Vagina (tissue), 2 donors: ENCODE results near the gene ANKRD24. TPM values are rescaled to one million over a fixed set of nuclear protein-coding genes. Genes with fewer than 3 reads are reported as not detected.
"Not testable (repeated sequence)": the region's sequence is repeated elsewhere in the genome, so short reads cannot be mapped to it uniquely, and the experiment has no call there.

ENCODE experiments used
- DNase-seq, 2 donors: peaks; one replicate each; pipeline ENCODE4 v3.0.0-alpha.2; 2017; ENCODE audit errors: extremely low spot score in 2 of 2
- H3K27ac ChIP-seq: fragments of 200-600 bp; sonication (generic); one replicate; pipeline ENCODE4 v1.5.1; 2019
- H3K27me3 ChIP-seq: fragments of 200-600 bp; sonication (generic); one replicate; pipeline ENCODE4 v1.5.1; 2019
- H3K36me3 ChIP-seq, 2 donors: fragments of 200-600 bp; sonication (generic); one replicate each; pipeline ENCODE4 v1.5.1; 2017 to 2019
- H3K4me1 ChIP-seq: fragments of 200-600 bp; sonication (generic); one replicate; pipeline ENCODE4 v1.5.1; 2019
- H3K4me3 ChIP-seq, 2 donors: fragments of 200-600 bp; sonication (generic); 1 replicate in 1 of 2; 2 replicates in 1 of 2; pipeline ENCODE4 v1.5.1; 2016 to 2019
- H3K9me3 ChIP-seq: fragments of 200-600 bp; sonication (generic); one replicate; pipeline ENCODE4 v1.5.1; 2019
- POLR2A ChIP-seq, 2 donors: fragments of 450-650 bp; IDR thresholded peaks; one replicate each; pipeline ENCODE4 v1.6.1; 2017; ENCODE audit warnings: antibody characterized with exemption in 2 of 2, mild to moderate bottlenecking in 2 of 2, moderate library complexity in 2 of 2
- POLR2AphosphoS5 ChIP-seq, 2 donors: sonication (generic); formaldehyde crosslinking; IDR thresholded peaks; one replicate each; pipeline ENCODE4 v1.9.0; 2017; ENCODE audit warnings: antibody characterized with exemption in 2 of 2, mild to moderate bottlenecking in 2 of 2, low read depth in 1 of 2; ENCODE audit not compliant: insufficient read depth in 1 of 2
- intact Hi-C: fragments of 100-400 bp; cut with DNase I; formaldehyde crosslinking; loops from one replicate; pipeline ENCODE4 v1.15.1; 2023
- total RNA-seq: library from RNA; depleted of rRNA; stranded (reverse); fragments of >200 nt; gene quantifications from one replicate; pipeline ENCODE4 v1.2.3, GENCODE V29; 2016
- TF ChIP-seq, protein P1 (sequence below), 3 experiments: fragments of 450-650 bp in 2 of 3; fragments of 200-600 bp in 1 of 3; sonication (generic) in 1 of 3; IDR thresholded peaks; one replicate each; pipeline ENCODE4 v1.5.1; 2017 to 2019; ENCODE audit warnings: antibody characterized with exemption in 3 of 3, mild to moderate bottlenecking in 2 of 3, moderate library complexity in 2 of 3

ANKRD24 gene
- total RNA-seq, 1 donor from 2014 or later: 0.25 TPM

DNA sequence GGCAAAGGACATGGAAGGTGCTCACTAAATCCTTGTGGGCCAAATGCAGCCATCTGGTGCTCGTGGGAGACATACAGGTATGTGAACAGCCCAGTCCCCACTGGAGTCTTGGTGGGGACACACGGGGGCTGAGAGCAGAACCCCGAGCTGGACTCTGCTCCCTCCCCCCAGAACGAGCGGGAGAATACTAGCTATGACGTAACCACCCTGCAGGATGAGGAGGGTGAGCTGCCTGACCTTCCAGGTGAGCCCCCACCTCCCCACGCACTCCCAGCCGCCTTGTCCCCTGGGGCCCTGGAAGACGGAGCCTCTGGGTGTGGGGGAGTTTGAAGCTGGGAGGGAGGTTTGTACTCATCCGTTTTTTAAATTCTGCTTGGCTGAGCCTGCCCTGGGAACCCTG is 33.3 kb downstream of the ANKRD24 start:
- Histone ChIP-seq H3K27me3 (no peaks in the 10 kb centered on the region), H3K9me3 (no peaks in the 10 kb centered on the region), H3K36me3 (no peaks in the 10 kb centered on the region), H3K27ac (no peak overlapping the region), H3K4me3 (no peak overlapping the region), H3K4me1 (no peaks in the 10 kb centered on the region)
- TF ChIP-seq POLR2AphosphoS5 (IDR thresholded peaks at IDR 0.05; ENCODE audit: insufficient read depth in 1 of 2, low read depth in 1 of 2) (no peak), POLR2A (IDR thresholded peaks at IDR 0.05) (no peak)
- TF ChIP-seq, protein P1, sequence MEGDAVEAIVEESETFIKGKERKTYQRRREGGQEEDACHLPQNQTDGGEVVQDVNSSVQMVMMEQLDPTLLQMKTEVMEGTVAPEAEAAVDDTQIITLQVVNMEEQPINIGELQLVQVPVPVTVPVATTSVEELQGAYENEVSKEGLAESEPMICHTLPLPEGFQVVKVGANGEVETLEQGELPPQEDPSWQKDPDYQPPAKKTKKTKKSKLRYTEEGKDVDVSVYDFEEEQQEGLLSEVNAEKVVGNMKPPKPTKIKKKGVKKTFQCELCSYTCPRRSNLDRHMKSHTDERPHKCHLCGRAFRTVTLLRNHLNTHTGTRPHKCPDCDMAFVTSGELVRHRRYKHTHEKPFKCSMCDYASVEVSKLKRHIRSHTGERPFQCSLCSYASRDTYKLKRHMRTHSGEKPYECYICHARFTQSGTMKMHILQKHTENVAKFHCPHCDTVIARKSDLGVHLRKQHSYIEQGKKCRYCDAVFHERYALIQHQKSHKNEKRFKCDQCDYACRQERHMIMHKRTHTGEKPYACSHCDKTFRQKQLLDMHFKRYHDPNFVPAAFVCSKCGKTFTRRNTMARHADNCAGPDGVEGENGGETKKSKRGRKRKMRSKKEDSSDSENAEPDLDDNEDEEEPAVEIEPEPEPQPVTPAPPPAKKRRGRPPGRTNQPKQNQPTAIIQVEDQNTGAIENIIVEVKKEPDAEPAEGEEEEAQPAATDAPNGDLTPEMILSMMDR (IDR thresholded peaks at IDR 0.05): no peak
- DNase-seq: no peak
- intact Hi-C loops: no loop called here

DNA sequence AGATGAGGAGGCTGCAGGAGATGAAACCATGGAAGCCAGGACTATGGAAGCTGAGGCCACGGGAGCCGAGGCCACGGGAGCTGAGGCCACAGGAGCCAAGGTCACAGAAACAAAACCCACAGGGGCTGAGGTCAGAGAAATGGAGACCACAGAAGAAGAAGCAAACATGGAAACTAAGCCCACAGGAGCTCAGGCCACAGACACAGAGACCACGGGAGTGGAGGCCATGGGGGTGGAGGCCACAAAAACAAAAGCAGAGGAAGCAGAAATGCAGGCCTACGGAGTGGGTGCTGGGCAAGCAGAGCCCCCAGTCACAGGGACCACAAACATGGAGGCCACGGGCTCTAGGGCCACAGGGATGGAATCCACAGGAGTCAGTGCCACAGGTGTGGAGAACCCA is 34.4 kb downstream of the ANKRD24 start:
- TF ChIP-seq POLR2A (IDR thresholded peaks at IDR 0.05): no peak
- no peak for TF ChIP-seq POLR2AphosphoS5 (IDR thresholded peaks at IDR 0.05; ENCODE audit: insufficient read depth in 1 of 2, low read depth in 1 of 2)
- TF ChIP-seq, protein P1 (IDR thresholded peaks at IDR 0.05): no peak
- H3K4me3 ChIP-seq: no peak overlapping the region
- intact Hi-C loops: no loop called here
- no peaks in the 10 kb centered on the region for H3K36me3 ChIP-seq
- H3K4me1 ChIP-seq: no peaks in the 10 kb centered on the region
- no peak for DNase-seq
- H3K9me3 ChIP-seq: no peaks in the 10 kb centered on the region
- H3K27ac ChIP-seq: no peak overlapping the region
- no peaks in the 10 kb centered on the region for H3K27me3 ChIP-seq

DNA sequence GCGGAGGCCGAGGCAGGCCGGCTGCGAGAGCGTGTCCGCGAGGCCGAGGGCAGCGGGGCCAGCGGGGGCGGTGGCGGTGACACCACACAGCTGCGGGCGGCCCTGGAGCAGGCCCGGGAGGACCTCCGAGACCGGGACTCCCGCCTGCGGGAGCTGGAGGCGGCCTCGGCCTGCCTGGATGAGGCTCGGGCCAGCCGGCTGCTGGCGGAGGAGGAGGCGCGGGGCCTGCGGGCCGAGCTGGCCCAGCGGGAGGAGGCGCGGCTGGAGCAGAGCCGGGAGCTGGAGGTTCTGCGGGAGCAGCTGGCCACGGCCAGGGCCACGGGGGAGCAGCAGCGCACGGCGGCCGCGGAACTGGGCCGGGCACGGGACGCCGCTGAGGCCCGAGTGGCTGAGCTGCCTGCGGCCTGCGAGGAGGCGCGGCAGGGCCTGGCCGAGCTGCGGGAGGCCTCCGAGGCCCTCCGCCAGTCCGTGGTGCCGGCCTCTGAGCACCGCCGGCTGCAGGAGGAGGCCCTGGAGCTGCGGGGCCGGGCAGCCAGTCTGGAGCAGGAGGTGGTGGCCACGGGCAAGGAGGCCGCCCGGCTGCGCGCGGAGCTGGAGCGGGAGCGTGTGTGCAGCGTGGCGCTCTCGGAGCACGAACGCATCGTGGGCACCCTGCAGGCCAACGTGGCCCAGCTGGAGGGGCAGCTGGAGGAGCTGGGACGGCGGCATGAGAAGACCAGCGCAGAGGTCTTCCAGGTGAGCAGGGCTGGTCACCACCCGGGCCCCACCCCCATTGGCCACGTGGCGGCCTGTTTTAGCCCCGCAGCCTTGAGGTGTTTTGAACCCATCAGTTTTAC is 35.2 kb downstream of the ANKRD24 start:
- Histone ChIP-seq H3K4me1 (no peaks in the 10 kb centered on the region), H3K9me3 (no peaks in the 10 kb centered on the region), H3K27me3 (no peaks in the 10 kb centered on the region), H3K4me3 (no peak overlapping the region), H3K36me3 (no peaks in the 10 kb centered on the region), H3K27ac (no peak overlapping the region)
- TF ChIP-seq POLR2AphosphoS5 (IDR thresholded peaks at IDR 0.05; ENCODE audit: insufficient read depth in 1 of 2, low read depth in 1 of 2) (no peak), POLR2A (IDR thresholded peaks at IDR 0.05) (no peak)
- TF ChIP-seq, protein P1 (IDR thresholded peaks at IDR 0.05): no peak
- no peak for DNase-seq
- intact Hi-C loops: no loop called here

DNA sequence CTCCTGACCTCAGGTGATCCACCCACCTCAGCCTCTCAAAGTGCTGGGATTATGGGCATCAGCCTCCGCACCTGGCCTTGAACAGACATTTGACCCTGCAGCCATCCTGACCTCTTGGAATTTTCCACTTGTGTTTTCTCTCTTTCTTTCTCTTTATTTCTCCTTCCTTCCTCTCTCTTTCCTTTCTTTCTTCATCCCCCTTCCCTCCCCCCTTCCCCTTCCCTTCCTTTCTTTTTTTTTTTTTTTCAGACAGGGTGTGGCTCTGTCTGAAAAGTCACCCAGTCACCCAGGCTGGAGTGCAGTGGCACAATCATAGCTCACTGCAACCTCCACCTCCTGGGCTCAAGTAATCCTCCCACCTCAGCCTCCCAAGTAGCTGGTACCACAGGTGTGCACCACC is 36.0 kb downstream of the ANKRD24 start:
- intact Hi-C loops, H3K27me3 ChIP-seq, DNase-seq, H3K36me3 ChIP-seq, H3K4me1 ChIP-seq, H3K4me3 ChIP-seq, H3K9me3 ChIP-seq, H3K27ac ChIP-seq: not testable (repeated sequence)

DNA sequence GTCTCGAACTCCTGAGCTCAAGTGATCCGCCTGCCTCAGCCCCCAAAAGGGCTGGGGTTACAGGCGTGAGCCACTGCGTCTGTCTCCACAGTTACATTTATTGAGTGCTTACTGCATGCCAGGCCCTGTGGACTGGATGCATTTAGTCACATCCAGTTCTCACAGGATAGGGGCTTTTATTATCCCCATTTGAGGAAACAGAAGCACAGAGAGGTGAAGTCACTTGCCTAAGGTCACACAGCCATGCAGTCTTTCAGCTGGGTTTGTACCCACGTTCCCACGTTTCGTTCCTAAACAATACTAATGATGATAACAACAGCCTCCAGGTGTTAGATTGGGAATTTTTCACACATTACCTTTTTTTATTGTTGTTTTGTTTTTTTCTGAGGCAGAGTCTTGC is 37.7 kb downstream of the ANKRD24 start:
- no peak for DNase-seq
- H3K27me3 ChIP-seq: no peaks in the 10 kb centered on the region
- TF ChIP-seq POLR2A (IDR thresholded peaks at IDR 0.05) (no peak), POLR2AphosphoS5 (IDR thresholded peaks at IDR 0.05; ENCODE audit: insufficient read depth in 1 of 2, low read depth in 1 of 2) (no peak)
- no peaks in the 10 kb centered on the region for H3K9me3 ChIP-seq
- H3K4me3 ChIP-seq: no peak overlapping the region
- H3K27ac ChIP-seq: no peak overlapping the region
- H3K4me1 ChIP-seq: no peaks in the 10 kb centered on the region
- intact Hi-C loops: no loop called here
- no peaks in the 10 kb centered on the region for H3K36me3 ChIP-seq

DNA sequence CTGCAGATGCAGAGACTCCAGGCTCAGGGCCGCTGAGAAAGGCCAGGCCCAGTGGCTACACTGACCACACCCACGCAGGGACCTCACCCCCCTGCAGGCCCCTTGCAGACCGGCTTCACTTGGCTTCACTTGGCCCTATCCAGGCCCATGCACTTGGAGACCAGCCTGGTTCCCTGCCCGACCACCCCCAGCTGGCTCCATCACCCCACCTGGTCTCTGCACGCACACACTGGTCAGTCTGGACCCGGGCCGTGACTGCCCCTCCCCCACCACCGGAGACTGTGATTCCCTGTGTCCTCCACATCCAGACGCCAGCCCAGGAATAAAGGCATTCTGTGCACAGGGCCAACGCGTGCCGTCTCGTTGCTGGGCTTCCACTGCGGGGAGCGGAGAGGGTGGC is 42.0 kb downstream of the ANKRD24 start:
- no peaks in the 10 kb centered on the region for H3K4me1 ChIP-seq
- TF ChIP-seq, protein P1 (IDR thresholded peaks at IDR 0.05): no peak
- TF ChIP-seq POLR2A (IDR thresholded peaks at IDR 0.05) (no peak), POLR2AphosphoS5 (IDR thresholded peaks at IDR 0.05; ENCODE audit: insufficient read depth in 1 of 2, low read depth in 1 of 2) (no peak)
- no peaks in the 10 kb centered on the region for H3K36me3 ChIP-seq
- H3K9me3 ChIP-seq: no peaks in the 10 kb centered on the region
- H3K27ac ChIP-seq: no peak overlapping the region
- intact Hi-C loops: no loop called here
- no peaks in the 10 kb centered on the region for H3K27me3 ChIP-seq
- no peak overlapping the region for H3K4me3 ChIP-seq
- DNase-seq: no peak
